GM12878 (cell line): ENCODE data around the gene SFXN5. TPM values are rescaled to one million over a fixed set of nuclear protein-coding genes. Genes with fewer than 3 reads are reported as not detected.

Experiments
- ATF7 ChIP-seq: fragments of 450-650 bp; IDR thresholded peaks from 2 replicates; pipeline ENCODE4 v1.6.1; 2016; ENCODE audit warnings: low read depth, mild to moderate bottlenecking
- EED ChIP-seq: sonication (generic); IDR thresholded peaks from 2 replicates; pipeline ENCODE4 v1.6.1; 2016; ENCODE audit warnings: antibody characterized with exemption, low read depth
- NFIC ChIP-seq: IDR thresholded peaks from 2 replicates; pipeline ENCODE4 v1.6.1; 2012; ENCODE audit warnings: low read depth, mild to moderate bottlenecking, inconsistent platforms, low read length, moderate library complexity
- POLR2A ChIP-seq: IDR thresholded peaks from 2 replicates; pipeline ENCODE4 v1.6.1; 2011; ENCODE audit warnings: low read depth, mild to moderate bottlenecking, low read length
- POU2F2 ChIP-seq: IDR thresholded peaks from 3 replicates; pipeline ENCODE4 v1.6.1; 2011; ENCODE audit warnings: low read depth, mild to moderate bottlenecking, low read length, borderline replicate concordance
- RELA ChIP-seq: fragments of 450-650 bp; IDR thresholded peaks from 2 replicates; pipeline ENCODE4 v1.8.0; 2014; ENCODE audit warnings: borderline replicate concordance; ENCODE audit not compliant: partially characterized antibody
- RELB ChIP-seq: fragments of 450-650 bp; IDR thresholded peaks from 2 replicates; pipeline ENCODE4 v1.6.1; 2017; ENCODE audit warnings: low read depth, mild to moderate bottlenecking, moderate library complexity
- ZBTB11 ChIP-seq: fragments of 450-650 bp; formaldehyde crosslinking; IDR thresholded peaks from 2 replicates; pipeline ENCODE4 v1.5.0; 2022; ENCODE audit warnings: mild to moderate bottlenecking, missing genetic modification characterization
- polyA plus RNA-seq, 11 experiments: library from polyadenylated mRNA; depleted of rRNA in 4 of 11; unstranded in 6 of 11; stranded (reverse) in 5 of 11; fragments of >200 nt; fragmentation: Nextera tagmentation in 4 of 11; fragmentation: Illumina TruSeq in 1 of 11; extraction: Ambion mirVana in 4 of 11; extraction: Trizol in 1 of 11; gene quantifications; 1 replicate in 1 of 11; 2 replicates in 10 of 11; pipeline versions ENCODE4 v1.2.1 to v1.2.3, GENCODE V29; 2011 to 2016; ENCODE audit warnings: inconsistent platforms in 2 of 11, missing spikeins in 2 of 11, low read depth in 1 of 11
- total RNA-seq, 4 experiments: library from RNA; depleted of rRNA in 3 of 4; stranded (reverse); fragments of >200 nt in 3 of 4; fragmentation: Illumina TruSeq in 1 of 4; extraction: Trizol in 1 of 4; gene quantifications; 2 replicates each; pipeline versions ENCODE4 v1.2.1 to v1.2.3, GENCODE V29; 2013 to 2021

The SFXN5 gene
- total and polyA plus RNA-seq, 10 of the 15 experiments (the other 5 are each of a cell fraction or from before 2014, with no cell fraction given), result 3.3 to 15.9 (median 11.2) TPM

GRCh38 chr2:72999729-73000725 lies 71.5 kb downstream of the SFXN5 start (continued):
- TF ChIP-seq ATF7 (no peak), EED (no peak), ZBTB11 (CRISPR knock-in tag) (no peak), POU2F2 (no peak), RELB (no peak), NFIC (no peak), POLR2A (no peak), RELA (no peak)
